Measurements from ENCODE around the gene HSD11B2.
A peak's percentile ranks its signal among the peaks of the same experiment; 100 is the strongest.

HSD11B2 gene

GRCh38 chr16:67396159-67397035, 34.5 kb upstream of the HSD11B2 start:
- peak; percentile 59 for DNase-seq (ENCODE audit: low read depth)

- DNase-seq (ENCODE audit: low read depth) = no peak
Measured at GRCh38 chr16:67397036-67397801, 33.7 kb upstream of the HSD11B2 start.

DNA sequence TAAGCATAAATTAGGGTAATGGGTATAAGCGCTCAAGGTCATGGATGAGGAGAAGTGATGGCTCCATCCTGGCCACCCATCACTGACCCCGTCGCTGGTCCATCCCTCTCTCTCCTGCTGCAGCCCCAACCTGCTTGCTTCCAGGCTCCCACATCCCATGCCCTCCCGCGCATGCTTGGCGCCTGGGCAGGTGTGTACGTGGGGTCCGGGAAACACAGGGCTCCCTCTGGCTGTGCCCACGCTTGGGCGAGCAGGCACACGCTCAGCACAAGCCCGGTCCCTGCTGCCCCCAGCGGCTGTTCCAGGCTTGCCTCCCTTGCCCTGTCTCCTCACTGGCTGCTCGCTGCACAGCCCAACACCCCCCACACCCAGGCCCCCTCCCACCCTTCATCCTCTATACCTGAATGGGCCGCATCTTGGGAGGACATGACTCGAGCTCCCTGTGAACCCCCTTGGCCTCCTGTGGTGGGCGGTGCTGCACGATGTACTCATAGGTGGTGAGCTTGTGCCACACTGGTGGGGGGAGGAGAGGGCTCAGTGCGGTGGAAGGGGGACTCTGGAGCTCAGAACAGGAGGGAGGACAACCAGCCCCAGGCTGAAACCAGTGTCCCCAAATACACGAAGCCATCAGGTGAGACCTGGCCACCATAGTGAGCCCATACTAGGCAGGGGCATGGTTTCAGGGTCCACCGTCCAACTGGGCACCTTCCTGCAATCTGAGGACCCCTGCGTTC, 32.9 kb upstream of the HSD11B2 start:
- no peak for DNase-seq (ENCODE audit: low read depth)

DNA sequence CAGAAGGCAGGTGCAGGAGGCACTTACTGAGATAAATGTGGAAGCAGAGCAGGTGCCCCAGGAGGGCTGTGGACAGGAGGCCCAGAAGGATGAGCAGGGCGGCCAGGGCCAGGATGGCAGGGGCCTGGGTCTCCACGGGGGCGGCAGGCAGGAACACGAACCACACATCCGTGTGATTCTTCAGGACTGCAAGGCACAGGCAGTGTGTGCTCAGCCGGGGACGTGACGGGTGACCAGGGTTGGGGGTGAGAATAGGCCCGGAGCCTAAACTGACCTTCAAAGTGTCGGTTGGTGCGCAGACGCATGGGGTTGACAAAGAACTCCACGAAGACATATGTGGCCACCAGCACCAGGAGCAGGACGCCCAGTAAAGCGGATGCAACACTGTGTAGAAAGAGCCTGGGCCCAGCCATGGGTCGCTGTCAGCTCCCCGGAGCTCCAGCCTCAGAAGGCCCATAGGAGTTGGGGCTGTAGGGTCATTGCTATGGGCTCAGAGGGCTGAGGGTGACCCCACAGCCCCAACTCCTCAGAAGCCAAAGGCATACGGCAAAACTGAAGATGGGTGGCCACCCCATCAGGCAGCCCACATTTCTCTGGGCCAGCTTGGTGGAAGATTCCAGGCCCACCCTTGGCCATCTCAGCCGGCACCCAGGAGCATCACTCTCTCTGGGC, 32.2 kb upstream of the HSD11B2 start:
- DNase-seq (ENCODE audit: low read depth) = no peak

DNA sequence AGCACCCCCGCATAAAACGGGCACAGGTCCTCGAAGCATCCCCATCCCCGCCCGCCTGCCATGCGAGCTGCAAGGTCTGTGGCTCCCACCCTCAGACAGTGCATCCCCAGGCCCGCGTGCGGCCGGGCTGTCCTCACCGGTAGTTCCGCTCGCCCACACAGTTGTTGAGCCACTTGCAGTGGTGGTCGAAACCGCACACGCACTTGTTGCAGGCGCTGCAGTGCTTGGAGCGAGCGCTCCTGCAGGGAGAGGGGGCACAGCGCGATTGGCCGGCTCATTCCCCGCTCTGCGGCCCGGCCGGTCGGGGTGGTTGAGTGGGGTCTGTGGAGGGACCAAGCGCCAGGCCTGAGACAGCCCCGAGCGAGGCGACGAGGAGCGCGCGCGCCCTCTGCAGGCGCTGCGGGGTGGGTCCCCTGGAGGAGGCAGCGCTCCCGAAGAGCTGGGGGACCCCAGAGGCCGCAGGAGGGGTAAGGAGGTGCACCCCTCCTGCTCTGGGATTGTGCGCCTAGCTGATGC, 31.6 kb upstream of the HSD11B2 start:
- no peak for DNase-seq (ENCODE audit: low read depth)

- DNase-seq (ENCODE audit: low read depth) = no peak
Measured at GRCh38 chr16:67399749-67400704, 30.9 kb upstream of the HSD11B2 start.

DNA sequence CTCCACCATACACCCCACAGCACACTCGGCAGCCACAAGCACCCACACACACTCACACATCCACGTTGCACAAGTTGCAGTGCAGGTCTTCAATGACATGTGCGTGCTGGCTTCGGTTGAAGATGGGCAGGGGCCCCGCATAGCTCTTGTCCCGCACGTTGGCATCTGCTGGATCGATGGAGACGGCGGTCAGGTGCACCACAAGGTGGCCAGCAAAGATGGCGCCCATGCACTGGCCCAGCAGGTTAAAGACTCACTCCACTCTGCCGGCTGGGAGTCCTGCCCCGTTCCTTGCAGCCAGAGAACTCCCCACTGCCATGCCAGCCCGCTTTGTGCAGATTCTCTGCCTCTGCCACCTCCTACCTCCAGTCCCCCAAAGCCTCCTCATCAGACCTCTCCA, 30.0 kb upstream of the HSD11B2 start:
- DNase-seq (ENCODE audit: low read depth) = no peak

DNA sequence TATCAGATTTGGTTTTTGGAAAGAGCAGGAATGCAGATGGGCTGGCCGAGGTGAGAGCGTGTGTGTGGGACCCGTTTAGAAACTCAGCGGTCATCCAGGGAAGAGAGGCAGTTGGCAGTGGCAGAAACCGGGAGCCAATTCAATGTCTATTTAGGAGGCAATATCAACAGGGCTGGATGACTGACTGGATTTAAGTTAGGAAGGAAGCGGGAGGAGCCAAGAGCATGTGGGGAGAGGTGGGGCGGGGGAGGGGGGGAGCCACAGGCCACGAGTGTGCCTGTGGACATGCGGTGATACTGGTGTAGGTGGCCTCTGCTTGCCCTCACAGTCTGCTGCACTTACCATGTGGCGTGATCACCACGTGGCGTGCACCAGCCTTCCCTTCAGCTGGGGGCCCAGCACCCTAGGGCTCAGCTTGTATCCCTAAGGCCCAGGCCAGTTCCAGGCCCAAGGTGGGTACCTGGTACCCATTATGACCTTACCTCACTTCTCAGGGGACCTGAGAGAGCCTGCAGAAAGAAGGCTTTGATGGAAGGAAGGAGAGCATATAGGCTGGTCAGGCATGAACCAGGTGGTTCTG, 26.9 kb upstream of the HSD11B2 start:
- DNase-seq (ENCODE audit: low read depth) = no peak

DNA sequence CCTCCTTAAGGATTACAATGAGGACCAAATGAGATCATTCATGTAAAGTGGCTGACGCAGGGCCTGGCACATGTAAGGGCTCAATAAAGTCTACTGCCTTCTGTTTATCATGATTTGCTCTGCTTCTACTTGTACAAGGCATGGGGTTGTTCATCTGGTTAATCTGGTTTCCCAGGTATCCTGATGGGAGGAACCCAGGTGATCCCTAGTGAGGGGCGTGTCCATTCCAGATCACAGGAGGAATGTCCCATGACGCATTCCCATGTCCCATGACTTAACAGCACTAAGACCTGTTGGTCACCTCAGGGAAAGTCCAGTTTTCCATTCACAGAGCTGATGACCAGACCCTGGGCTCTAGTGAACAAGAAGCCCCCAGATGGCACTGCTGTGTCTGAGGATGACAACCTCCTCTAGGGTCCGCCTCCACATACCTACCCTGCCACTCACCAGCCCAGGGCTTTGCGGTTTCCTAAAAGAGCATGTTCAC, 26.1 kb upstream of the HSD11B2 start:
- DNase-seq (ENCODE audit: low read depth) = no peak

- DNase-seq (ENCODE audit: low read depth) = no peak
Measured at GRCh38 chr16:67405336-67405735, 25.6 kb upstream of the HSD11B2 start.

- DNase-seq (ENCODE audit: low read depth) = peak; percentile 83
Measured at GRCh38 chr16:67406111-67406971, 24.6 kb upstream of the HSD11B2 start.

GRCh38 chr16:67407176-67407787, 23.6 kb upstream of the HSD11B2 start:
- peak; percentile 62 for DNase-seq (ENCODE audit: low read depth)

DNA sequence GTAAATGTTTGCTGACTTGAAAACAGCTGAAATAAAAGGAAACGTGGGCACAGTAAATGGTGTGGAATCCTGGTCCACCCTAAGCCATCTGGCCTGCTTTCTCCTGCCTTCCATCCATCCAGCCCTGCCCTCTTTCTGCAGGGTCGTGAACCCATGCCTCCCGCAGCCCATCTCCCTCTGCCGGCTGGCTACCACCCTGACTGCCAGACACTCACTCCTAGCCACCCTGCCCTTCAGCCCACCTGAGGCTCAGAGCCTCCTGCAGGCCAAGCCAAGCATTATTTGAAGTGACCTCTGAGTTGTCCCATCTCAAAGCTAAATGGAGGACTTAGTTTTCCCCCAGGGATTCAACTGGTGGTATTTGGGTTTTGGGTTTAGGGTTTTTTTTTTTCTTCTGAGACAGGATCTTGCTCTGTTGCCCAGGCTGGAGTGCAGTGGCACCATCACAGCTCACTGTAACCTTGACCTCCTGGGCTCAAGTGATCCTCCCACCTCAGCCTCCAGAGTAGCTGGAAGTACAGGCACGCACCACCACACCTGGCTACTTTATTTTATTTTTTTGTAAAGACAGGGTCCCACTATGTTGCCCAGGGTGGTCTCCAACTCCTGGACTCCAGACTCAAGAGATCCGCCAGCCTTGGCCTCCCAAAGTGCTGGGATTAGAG, 23.0 kb upstream of the HSD11B2 start:
- no peak for DNase-seq (ENCODE audit: low read depth)

DNA sequence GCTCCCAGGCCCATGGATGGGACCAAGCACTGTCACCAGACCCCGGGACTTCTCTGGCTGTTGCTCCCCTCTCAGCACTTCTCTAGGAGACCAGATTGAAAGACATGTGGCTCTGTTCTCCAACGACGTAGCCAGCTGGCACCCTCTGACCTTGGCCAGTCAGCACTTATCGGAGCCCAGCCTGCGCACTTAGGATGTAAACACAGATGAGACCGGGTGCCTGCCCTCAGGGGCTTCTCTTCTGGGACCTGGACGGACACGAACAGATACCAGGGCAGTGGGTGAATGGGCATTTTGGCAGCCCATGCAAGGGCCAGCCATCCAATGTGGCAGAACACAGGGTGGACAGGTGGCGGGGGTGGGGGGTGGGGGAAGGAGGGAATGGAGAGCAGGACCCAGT, 21.3 kb upstream of the HSD11B2 start:
- no peak for DNase-seq (ENCODE audit: low read depth)

DNA sequence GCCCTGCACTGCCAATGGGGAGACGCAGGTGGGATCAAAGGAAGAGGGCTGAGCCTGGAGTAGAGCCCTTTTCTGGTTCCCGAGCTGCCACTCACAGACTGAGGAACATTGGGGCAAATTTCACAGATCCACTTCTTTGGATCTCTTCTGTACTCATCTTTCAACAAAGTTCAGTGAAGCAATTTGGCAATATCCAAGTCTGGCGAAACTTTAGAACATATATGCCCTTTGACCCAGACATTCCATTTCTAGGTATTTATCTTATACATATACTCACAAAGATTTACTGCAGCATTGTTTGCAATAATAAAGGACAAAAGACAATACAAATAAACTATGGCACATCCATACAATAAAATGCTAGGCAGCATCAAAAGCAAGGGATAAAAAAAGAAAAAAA, 19.6 kb upstream of the HSD11B2 start:
- no peak for DNase-seq (ENCODE audit: low read depth)

GRCh38 chr16:67412294-67412693, 18.6 kb upstream of the HSD11B2 start:
- DNase-seq (ENCODE audit: low read depth) = no peak

GRCh38 chr16:67413978-67414911, 16.7 kb upstream of the HSD11B2 start:
- DNase-seq (ENCODE audit: low read depth) = no peak

Data from fibroblast of gingiva (primary cell).